ENCODE results near the gene USP17L27.
"Not testable (repeated sequence)": the region's sequence is repeated elsewhere in the genome, so short reads cannot be mapped to it uniquely, and the experiment has no call there.

DNA sequence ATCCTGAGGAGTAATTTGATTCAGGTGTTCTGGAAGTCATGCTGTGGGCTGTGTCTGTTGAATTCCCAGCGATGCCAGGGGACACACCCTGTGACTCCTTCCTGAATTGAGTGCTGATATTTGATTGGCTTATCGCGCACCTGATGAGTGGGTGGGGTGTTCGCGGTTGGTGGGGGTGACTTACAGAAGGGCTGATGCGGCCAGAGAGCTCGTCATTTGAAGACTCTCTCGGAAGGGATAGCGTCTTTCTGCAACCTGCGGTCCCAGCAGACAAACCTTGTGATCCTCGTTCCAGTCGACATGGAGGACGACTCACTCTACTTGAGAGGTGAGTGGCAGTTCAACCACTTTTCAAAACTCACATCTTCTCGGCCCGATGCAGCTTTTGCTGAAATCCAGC lies at the start of gene USP17L27:
- TF ChIP-seq EZH2 (IDR thresholded peaks at IDR 0.05; ENCODE audit: borderline replicate concordance), result not testable (repeated sequence)
- TF ChIP-seq, protein P1, sequence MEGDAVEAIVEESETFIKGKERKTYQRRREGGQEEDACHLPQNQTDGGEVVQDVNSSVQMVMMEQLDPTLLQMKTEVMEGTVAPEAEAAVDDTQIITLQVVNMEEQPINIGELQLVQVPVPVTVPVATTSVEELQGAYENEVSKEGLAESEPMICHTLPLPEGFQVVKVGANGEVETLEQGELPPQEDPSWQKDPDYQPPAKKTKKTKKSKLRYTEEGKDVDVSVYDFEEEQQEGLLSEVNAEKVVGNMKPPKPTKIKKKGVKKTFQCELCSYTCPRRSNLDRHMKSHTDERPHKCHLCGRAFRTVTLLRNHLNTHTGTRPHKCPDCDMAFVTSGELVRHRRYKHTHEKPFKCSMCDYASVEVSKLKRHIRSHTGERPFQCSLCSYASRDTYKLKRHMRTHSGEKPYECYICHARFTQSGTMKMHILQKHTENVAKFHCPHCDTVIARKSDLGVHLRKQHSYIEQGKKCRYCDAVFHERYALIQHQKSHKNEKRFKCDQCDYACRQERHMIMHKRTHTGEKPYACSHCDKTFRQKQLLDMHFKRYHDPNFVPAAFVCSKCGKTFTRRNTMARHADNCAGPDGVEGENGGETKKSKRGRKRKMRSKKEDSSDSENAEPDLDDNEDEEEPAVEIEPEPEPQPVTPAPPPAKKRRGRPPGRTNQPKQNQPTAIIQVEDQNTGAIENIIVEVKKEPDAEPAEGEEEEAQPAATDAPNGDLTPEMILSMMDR (IDR thresholded peaks at IDR 0.05; ENCODE audit: poor library complexity), result not testable (repeated sequence)
